ENCODE data around the gene CACNA1C.

CACNA1C gene

GRCh38 chr12:2337031-2338010 is 284.5 kb downstream of the CACNA1C start:
- peak overlapping the region in 18 of 21 experiments; percentile 12 to 92 (median 71) for H3K27ac ChIP-seq
- H3K4me3 ChIP-seq, result no peak overlapping the region

DNA sequence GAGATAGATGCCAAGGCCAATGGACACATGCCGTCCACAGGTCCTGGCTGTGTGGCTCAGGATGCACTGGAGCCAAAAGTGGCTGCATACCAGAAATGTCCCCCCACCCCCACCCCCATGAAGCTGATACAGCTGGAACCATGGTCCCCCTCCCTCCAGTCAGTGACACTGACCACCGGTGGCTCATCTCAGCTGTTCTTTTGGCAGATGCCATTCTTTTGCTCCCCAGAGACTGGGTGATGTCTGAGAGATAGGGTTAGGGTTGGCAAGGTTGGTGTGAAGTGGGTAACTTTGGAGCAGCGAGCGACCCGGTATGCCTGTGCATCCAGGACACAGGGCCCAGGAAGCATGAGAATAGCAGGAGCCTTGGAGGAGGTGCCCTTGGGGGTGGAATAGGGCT is 285.6 kb downstream of the CACNA1C start:
- Histone ChIP-seq H3K27ac (peak overlapping the region in 3 of 21 experiments; percentile 0 to 92 (median 28)), H3K4me3 (no peak overlapping the region)

DNA sequence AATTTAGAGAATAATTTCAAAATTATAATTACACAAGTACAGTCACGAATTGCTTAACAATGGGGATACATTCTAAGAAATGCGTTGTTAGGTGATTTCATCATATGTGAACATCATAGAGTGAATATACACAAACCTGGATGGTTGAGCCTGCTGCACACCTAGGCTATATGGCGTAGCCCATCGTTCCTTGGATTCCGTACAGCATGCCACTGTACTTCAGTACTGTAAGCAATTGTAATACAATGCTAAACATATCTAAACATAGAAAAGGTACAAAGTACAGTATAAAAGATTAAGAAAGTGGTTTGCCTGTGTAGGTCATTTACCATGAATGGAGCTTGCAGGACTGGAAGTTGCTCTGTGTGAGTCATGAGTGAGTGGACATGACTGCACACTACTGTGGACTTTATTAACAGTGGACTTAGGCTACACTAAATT is 286.2 kb downstream of the CACNA1C start:
- no peak overlapping the region for H3K4me3 ChIP-seq
- H3K27ac ChIP-seq, result no peak overlapping the region

DNA sequence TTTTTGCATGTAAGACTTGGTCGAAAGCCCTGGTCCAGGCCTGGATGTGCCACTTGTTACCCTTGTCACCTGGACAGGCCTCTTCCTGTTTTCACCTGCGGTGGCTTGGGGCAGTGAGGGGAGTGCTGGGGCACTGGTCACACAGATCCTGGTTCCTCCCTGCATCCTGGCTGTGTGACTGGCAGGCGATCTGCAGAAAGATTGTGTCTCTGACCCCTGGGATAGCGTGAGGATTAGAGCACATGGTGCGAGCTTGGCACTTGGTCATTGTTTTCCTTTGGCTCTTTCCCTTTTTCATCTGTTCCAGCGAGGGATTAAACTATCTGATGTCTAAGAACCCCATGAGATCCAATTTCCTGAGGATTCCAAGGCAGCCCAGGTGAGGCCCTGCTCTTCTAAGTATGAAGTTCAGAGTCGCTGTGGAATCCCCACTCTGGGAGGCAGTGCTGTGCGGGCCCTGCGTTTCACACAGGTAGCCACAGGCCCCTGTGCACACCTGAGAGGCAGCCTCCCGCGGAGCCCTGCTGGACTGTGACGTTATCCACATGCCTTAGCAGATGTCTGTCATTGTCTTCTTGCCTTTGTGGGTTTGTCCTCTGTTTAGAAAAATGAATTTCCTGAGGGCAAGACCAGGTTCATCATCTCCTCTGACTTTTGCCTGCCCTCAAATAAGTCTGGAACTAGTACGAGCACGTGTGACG is 288.4 kb downstream of the CACNA1C start:
- peak overlapping the region in 6 of 21 experiments; percentile 32 to 65 (median 46) for H3K27ac ChIP-seq
- H3K4me3 ChIP-seq, result no peak overlapping the region

GRCh38 chr12:2341871-2342270 is 289.1 kb downstream of the CACNA1C start:
- H3K27ac ChIP-seq, result peak overlapping the region in 5 of 21 experiments; percentile 32 to 65 (median 51)

DNA sequence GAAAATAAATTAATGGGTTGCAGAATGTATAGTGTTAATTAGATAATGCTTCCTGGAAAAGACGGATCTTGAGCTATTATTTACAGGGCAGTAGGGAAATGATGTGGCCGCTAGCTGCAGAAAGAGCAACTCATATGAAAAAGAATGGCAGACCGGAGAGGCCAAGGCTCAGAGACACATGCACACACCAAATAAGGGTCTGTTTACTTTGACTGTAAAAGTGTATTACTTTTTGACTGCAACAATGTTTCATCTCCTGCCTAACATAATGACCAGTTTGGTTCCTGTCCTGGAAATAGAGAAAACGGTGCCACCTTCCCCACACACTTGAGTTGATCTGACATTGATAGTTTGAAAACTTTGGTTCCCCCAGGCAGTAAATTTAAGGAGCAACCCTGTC is 290.9 kb downstream of the CACNA1C start:
- no peak overlapping the region for H3K4me3 ChIP-seq
- H3K27ac ChIP-seq, result no peak overlapping the region

More at GRCh38 chr12:2341871-2342270, 289.1 kb downstream of the CACNA1C start:
- no peak overlapping the region for H3K4me3 ChIP-seq

GRCh38 chr12:2344476-2344875 is 291.7 kb downstream of the CACNA1C start:
- Histone ChIP-seq H3K27ac (peak overlapping the region in 4 of 21 experiments; percentile 23 to 31 (median 26)), H3K4me3 (no peak overlapping the region)

DNA sequence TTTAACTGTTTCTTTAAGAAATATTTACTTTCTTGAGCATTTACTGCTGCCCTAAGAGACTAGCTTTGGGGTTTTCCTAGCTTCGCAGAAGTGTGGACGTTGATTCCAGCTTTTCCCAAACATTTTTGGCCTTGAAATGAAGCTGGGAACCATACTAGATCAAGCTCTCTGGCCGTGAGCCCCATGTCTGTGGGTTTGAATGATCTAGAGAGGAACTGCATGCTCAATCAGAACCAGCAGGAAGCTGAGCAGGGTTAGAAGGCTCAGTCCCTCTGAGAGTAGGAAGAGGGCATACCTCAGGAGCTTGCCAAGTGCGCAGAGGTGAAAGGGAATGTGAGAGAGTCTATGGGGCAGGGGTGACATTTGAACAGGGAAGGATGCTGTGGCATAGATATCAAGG is 292.1 kb downstream of the CACNA1C start:
- Histone ChIP-seq H3K27ac (peak overlapping the region in 4 of 21 experiments; percentile 18 to 31 (median 26)), H3K4me3 (no peak overlapping the region)

GRCh38 chr12:2345902-2346301 is 293.1 kb downstream of the CACNA1C start:
- no peak overlapping the region for H3K4me3 ChIP-seq
- no peak overlapping the region for H3K27ac ChIP-seq

GRCh38 chr12:2346416-2346815 is 293.6 kb downstream of the CACNA1C start:
- no peak overlapping the region for H3K4me3 ChIP-seq
- H3K27ac ChIP-seq, result no peak overlapping the region

DNA sequence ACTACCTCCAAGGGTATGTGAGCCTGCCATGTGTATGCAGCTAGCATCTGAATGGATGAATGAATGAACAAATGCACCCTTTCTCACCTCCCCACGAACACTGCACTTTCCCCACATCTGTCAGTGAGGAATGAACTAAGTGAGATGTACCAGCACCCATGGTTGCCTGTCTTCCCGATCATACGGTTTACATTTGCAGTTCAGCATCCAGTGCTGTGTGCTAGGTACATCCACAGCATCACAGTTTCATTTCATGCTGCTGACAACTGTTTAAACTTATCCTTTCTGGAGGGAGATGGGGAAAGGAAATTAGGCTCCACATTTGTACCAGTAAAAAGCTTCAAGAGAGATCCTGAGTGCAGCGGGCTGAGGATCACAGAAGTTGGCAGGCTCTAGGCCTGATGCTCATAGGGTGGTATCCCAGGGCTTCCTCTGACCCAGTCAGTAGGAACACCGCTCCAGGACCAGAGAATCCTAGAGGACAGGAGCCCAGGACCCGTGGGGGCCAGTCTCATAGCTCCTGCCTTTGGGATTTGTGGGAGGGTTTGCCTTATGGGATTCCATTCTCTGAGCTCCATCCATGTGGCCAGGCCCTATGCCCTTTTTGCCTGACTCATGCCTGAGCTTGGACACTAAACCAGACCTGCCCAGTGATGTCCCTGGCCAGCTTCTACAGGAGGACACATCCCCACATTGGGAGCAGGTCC is 294.5 kb downstream of the CACNA1C start:
- Histone ChIP-seq H3K27ac (no peak overlapping the region), H3K4me3 (no peak overlapping the region)

DNA sequence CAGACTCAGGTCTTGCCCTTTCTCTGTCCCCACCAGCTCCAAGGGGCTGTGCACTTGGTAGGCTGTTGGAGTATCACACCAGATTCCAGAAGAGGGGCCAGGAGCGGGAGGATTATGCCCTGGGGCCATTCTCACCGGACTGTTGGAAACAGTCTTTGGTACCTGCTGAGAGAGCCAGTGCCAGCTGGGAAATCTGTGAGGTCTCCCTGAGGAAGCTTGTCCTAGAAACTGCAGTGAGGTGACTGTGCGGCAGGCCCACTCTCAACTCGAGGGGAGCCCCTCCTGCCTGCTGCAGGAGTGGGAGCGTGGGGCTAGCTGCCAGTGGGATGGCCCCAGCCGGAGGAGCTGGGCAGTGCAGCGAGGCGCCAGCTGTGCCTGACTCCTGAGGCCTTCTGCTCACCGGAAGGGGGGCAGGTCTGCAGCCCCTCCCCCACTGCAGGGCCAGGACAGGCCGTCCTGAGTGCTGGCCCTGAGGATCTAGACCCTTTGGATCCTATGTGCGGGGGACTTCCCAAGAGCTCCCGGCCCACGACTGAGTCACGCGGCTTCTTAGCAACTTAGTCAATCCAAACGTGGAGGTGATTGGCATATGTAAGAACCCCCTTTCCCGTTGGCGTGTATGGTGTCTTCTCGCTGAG is 295.2 kb downstream of the CACNA1C start:
- peak overlapping the region in 2 of 21 experiments; percentile 23 to 28 for H3K27ac ChIP-seq
- H3K4me3 ChIP-seq, result no peak overlapping the region

DNA sequence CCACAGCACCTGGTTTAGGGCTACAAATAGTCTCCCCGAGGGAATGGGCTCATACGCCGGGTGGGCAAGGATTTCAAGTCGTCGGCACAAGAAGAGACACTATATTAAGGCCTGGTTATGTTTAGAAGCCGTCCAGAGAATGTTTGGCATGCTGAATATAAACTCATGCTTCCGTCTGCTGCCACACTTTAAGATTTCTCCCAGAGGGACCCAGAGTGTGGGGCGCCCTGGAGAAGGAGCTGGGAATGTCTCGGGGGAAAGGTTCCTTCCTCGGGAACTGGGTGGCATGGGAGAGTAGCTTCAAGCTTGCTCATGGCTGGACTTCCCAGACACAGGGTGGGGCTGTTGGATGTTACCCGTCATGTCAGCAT is 295.7 kb downstream of the CACNA1C start:
- Histone ChIP-seq H3K27ac (peak overlapping the region in 2 of 21 experiments; percentile 23 to 28), H3K4me3 (no peak overlapping the region)

- no peak overlapping the region for H3K27ac ChIP-seq
- H3K4me3 ChIP-seq, result no peak overlapping the region
Measured at GRCh38 chr12:2351161-2351560, 298.4 kb downstream of the CACNA1C start.

GRCh38 chr12:2352203-2352602 is 299.4 kb downstream of the CACNA1C start:
- Histone ChIP-seq H3K4me3 (no peak overlapping the region), H3K27ac (no peak overlapping the region)

GRCh38 chr12:2353281-2353680 is 300.5 kb downstream of the CACNA1C start:
- Histone ChIP-seq H3K4me3 (no peak overlapping the region), H3K27ac (no peak overlapping the region)

GRCh38 chr12:2353691-2354090 is 300.9 kb downstream of the CACNA1C start:
- Histone ChIP-seq H3K27ac (no peak overlapping the region), H3K4me3 (no peak overlapping the region)

GRCh38 chr12:2354151-2354991 is 301.6 kb downstream of the CACNA1C start:
- Histone ChIP-seq H3K4me3 (no peak overlapping the region), H3K27ac (no peak overlapping the region)

DNA sequence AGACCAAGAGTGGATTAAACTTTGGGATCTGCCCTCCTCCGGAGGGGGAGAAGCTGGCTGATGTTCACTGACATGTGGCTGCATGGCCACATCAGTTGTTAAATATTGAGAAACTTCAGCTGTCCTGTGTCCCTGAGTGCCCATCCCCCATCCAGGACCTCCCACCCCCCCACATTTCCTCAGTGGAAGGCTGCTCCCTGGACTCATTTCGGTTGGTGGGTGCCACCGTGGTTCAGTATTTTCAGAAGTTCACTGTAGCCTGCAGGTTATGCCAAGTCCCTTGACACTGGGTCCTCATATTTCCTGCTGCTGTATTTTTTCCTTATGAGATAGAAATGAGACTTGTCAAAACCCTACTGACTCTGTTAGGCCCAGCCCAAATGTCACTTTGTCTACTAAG is 302.4 kb downstream of the CACNA1C start:
- no peak overlapping the region for H3K4me3 ChIP-seq
- H3K27ac ChIP-seq, result no peak overlapping the region
